ENCODE data around the gene BRD9. TPM values are rescaled to one million over a fixed set of nuclear protein-coding genes. Genes with fewer than 3 reads are reported as not detected.

Gene BRD9
- total and polyA plus RNA-seq, 9 of the 15 experiments (the other 6 are each of a cell fraction or from before 2014, with no cell fraction given) = 2.4 to 68.7 (median 44.9) TPM

- TF ChIP-seq CUX1 (CRISPR knock-in tag; IDR thresholded peaks at IDR 0.05) (no peak), E2F4 (CRISPR knock-in tag; IDR thresholded peaks at IDR 0.05; ENCODE audit: low read depth) (peak; percentile 99), SIN3A (IDR thresholded peaks at IDR 0.05; ENCODE audit: borderline replicate concordance in 2 of 2, control insufficient read depth in 1 of 2, low read depth in 2 of 2, low read length in 2 of 2) (peak; percentile 89 to 95; a peak in 3 of 4 replicates), GABPA (tag; conservative IDR thresholded peaks at IDR 0.05; ENCODE audit: low read depth) (peak; percentile 100), CREB1 (IDR thresholded peaks at IDR 0.05) (peak; percentile 92), CREB1 (CRISPR knock-in tag; IDR thresholded peaks at IDR 0.05) (peak; percentile 83), CBFA2T3 (IDR thresholded peaks at IDR 0.05) (no peak), RBFOX2 (IDR thresholded peaks at IDR 0.05; ENCODE audit: low read depth, low read length) (peak; percentile 94), MAX (CRISPR knock-in tag; IDR thresholded peaks at IDR 0.05) (peak; percentile 80), ZBTB26 (CRISPR knock-in tag; IDR thresholded peaks at IDR 0.05) (0 out of 2 replicates have a peak, but pooled peaks have one; percentile 56), HDAC1 (IDR thresholded peaks at IDR 0.05) (peak; percentile 84 to 99; a peak in 3 of 4 replicates), HMGXB4 (CRISPR knock-in tag; IDR thresholded peaks at IDR 0.05) (peak; percentile 90), HIVEP1 (CRISPR knock-in tag; IDR thresholded peaks at IDR 0.05) (0 out of 2 replicates have a peak, but pooled peaks have one; percentile 33), CREM (IDR thresholded peaks at IDR 0.05; ENCODE audit: low read depth) (peak; percentile 94)
Measured at GRCh38 chr5:892394-893136, at the start of gene BRD9, which contains the start of gene TRIP13 (continued).

All from K562 (cell line).